NCI-H1930 (cell line): ENCODE results near the gene GLT8D1.
"Not testable (repeated sequence)": the region's sequence is repeated elsewhere in the genome, so short reads cannot be mapped to it uniquely, and the experiment has no call there.

Experiments
- DNase-seq, 2 experiments: peaks; one replicate each; lab custom pipeline; 2025; lab: John Stamatoyannopoulos, UW

The GLT8D1 gene

GRCh38 chr3:52679811-52680210, 25.8 kb downstream of the GLT8D1 start:
- DNase-seq, result no peak

- DNase-seq, result no peak
Measured at GRCh38 chr3:52679199-52679538, 26.4 kb downstream of the GLT8D1 start.

DNA sequence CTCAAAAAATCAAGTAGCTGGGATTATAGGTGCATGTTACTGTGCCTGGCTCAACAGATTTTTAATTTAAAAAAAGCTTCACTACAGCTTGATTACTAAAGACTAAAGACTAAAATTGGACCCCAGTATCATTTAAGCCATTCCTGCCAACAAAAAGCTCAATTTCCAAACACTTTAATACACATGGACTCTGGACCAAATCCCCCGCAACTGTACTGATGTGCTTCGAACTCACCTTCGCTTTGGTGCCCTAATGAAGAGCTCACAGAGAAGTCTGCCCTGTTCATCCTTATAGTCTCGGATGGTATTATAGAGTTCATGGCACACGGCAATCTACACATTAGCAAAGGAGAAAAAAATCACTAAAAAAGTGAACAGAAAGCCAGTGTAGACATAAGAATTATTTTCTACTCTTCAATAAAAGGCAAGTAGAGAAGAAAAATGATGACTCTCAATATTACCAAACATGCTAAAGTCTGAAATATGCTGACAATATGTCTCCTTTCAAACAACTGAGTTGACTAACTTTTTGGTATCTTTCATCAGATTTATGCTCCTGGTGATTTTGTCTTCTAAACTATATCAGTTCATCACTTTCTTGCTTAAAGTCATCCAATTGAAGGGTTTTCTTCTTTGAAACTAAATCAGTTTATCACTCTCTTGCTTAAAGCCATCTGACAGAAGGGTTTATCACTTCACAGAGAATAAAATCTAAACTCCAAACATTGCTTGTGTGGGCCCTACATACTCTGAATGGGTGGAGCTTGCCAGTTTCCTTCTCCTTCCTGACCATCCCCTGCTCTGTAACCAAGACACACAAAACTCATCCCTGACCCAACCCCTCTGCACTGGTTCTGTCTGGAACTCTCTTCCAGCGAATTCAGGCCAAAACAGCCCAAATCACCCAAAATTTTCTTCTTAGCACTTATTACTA, 27.1 kb downstream of the GLT8D1 start:
- no peak for DNase-seq

DNA sequence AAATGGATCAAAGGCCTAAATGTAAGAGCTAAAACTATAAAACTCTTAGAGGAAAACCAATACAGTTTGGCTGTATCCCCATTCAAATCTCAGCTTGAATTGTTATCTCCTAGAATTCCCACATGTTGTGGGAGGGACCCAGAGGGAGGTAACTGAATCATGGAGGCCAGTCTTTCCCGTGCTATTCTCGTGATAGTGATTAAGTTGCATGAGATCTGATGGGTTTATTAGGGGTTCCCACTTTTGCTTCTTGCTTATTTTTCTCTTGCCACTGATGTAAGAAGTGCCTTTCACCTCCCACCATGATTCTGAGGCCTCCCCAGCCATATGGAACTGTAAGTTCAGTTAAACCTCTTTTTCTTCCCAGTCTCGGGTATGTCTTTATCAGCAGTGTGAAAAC, 29.4 kb downstream of the GLT8D1 start:
- DNase-seq, result not testable (repeated sequence)

GRCh38 chr3:52671676-52672075, 33.9 kb downstream of the GLT8D1 start:
- no peak for DNase-seq

DNA sequence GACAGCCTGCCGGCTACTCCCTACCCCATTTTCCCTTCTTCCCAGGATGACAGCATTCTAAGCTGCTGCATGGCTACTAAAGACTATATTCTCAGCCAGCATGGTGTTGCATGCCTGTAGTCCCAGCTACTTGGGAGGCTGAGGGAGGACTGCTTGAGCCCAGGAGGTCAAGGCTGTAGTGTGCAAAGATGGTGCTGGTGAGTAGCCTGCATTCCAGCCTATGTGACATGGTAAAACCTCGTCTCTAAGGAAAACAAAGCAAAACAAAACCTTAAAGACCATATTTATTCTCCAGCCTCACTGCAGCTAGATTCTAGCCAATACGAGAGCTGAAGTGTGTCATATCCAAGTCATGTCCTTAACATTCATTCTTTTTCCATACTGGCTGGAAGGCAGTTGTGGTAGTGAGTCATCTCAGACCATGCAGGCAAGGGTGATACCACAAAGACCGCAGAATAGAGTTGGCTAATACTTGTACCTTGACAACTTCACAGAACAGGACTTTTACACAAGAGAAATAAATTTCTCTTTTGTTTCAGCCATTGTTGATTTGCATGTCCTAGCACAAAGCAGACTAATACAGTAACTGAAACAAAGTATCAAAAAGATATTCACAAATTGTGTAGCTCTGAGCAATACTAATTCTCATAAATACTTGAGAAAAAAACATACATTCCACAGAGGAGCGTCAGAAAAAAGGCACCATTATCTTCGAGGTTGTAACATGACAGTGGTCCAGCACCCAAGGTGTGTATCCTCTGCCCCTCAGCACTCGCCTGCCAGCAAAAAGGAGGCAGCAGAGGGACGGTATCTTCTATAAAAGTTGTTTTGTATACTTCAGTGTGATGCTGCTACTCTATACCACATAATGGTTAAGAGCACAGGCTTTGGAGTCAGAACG, 34.7 kb downstream of the GLT8D1 start:
- DNase-seq, result no peak

GRCh38 chr3:52663098-52663497, 42.5 kb downstream of the GLT8D1 start:
- DNase-seq, result no peak

DNA sequence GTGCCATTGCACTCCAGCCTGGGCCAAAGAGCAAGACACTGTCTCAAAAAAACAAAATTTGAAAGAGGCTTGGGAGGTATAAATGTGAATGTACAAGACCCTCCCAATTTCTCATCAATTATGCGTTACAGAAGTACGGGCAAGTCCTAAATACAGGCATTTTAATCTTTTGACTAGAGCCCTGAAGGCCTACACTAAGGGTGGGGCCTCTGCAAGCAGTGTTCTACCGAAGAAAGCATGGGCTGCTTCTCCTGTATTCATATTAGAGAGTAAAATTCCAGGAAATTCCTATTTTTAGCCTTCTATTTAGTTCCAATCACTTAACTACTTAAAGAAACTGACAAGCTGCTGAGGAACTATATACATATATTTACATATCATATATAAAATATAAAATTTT, 45.5 kb downstream of the GLT8D1 start:
- DNase-seq, result no peak

- DNase-seq, result no peak
Measured at GRCh38 chr3:52655895-52656294, 49.7 kb downstream of the GLT8D1 start.

GRCh38 chr3:52651592-52651991, 54.0 kb downstream of the GLT8D1 start:
- DNase-seq, result no peak

DNA sequence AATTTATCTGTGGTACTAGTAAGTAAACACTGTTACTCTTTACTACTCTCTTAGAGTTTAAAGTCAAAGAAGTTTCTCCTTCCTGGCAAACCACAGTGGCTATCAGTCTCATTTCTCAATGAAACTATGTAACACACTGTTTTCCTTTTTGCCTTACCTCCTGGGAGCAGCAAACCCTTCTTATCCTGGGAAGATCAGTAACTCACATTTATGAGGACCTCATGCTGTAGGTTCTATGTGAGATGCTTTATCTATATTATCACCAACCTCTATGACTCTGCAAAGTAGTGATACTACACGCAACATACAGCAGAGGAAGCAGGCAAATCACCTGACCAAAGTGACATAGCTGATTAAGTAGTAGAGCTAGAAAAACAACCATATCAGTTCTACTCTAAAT, 55.2 kb downstream of the GLT8D1 start:
- DNase-seq, result no peak

- DNase-seq, result no peak
Measured at GRCh38 chr3:52649461-52650210, 56.0 kb downstream of the GLT8D1 start.

GRCh38 chr3:52645549-52645948, 60.0 kb downstream of the GLT8D1 start:
- no peak for DNase-seq
